H9 (cell line): ENCODE measurements around the gene MGAT4A. TPM values are rescaled to one million over a fixed set of nuclear protein-coding genes. Genes with fewer than 3 reads are reported as not detected.

Experiments used
- DNase-seq: peaks from one replicate; pipeline ENCODE4 v3.0.0-alpha.2; 2017
- H2AFZ ChIP-seq: one replicate; pipeline ENCODE4 v1.6.1; 2013; ENCODE audit warnings: mild to moderate bottlenecking, low read length, control low read depth, moderate library complexity
- H2AK5ac ChIP-seq: 2 replicates; pipeline ENCODE4 v1.6.1; 2013; ENCODE audit warnings: low read length, control low read depth, mixed read lengths; ENCODE audit not compliant: insufficient read length
- H2BK120ac ChIP-seq: one replicate; pipeline ENCODE4 v1.6.1; 2013; ENCODE audit warnings: low read depth, mild to moderate bottlenecking, low read length, control low read depth, inconsistent platforms; ENCODE audit not compliant: poor library complexity, severe bottlenecking
- H2BK12ac ChIP-seq: 2 replicates; pipeline ENCODE4 v1.6.1; 2013; ENCODE audit warnings: low read length, control low read depth, mixed read lengths, low read depth; ENCODE audit not compliant: insufficient read length
- H2BK15ac ChIP-seq: 2 replicates; pipeline ENCODE4 v1.6.1; 2013; ENCODE audit warnings: low read depth, low read length, control low read depth
- H2BK20ac ChIP-seq: one replicate; pipeline ENCODE4 v1.6.1; 2013; ENCODE audit warnings: low read depth, mild to moderate bottlenecking, low read length, control low read depth, inconsistent platforms; ENCODE audit not compliant: poor library complexity, severe bottlenecking
- H2BK5ac ChIP-seq: 2 replicates; pipeline ENCODE4 v1.6.1; 2013; ENCODE audit warnings: low read length, control low read depth, mixed read lengths; ENCODE audit not compliant: insufficient read length
- H3K14ac ChIP-seq: 2 replicates; pipeline ENCODE4 v1.6.1; 2013; ENCODE audit warnings: low read length, control low read depth; ENCODE audit not compliant: insufficient read depth
- H3K18ac ChIP-seq: 2 replicates; pipeline ENCODE4 v1.6.1; 2013; ENCODE audit warnings: low read depth, mild to moderate bottlenecking, mixed read lengths, low read length, control low read depth; ENCODE audit not compliant: insufficient read length
- H3K23ac ChIP-seq: 2 replicates; pipeline ENCODE4 v1.6.1; 2013; ENCODE audit warnings: low read length, control low read depth, mixed read lengths, low read depth; ENCODE audit not compliant: insufficient read length
- H3K23me2 ChIP-seq: 2 replicates; pipeline ENCODE4 v1.6.1; 2013; ENCODE audit warnings: low read depth, mild to moderate bottlenecking, mixed read lengths, low read length, control low read depth; ENCODE audit not compliant: insufficient read length, poor library complexity, severe bottlenecking
- H3K27ac ChIP-seq: 2 replicates; pipeline ENCODE4 v1.5.1; 2013; ENCODE audit warnings: low read length, control low read depth, mixed read lengths, low read depth; ENCODE audit not compliant: insufficient read length
- H3K27me3 ChIP-seq: 2 replicates; pipeline ENCODE4 v1.6.1; 2013; ENCODE audit warnings: low read length, control low read depth, inconsistent platforms; ENCODE audit not compliant: insufficient read depth
- H3K4ac ChIP-seq: 2 replicates; pipeline ENCODE4 v1.6.1; 2013; ENCODE audit warnings: low read depth, mild to moderate bottlenecking, control low read depth, inconsistent platforms, low read length, moderate library complexity
- H3K4me1 ChIP-seq: 2 replicates; pipeline ENCODE4 v1.6.1; 2013; ENCODE audit warnings: low read length, control low read depth, inconsistent platforms; ENCODE audit not compliant: insufficient read depth
- H3K4me2 ChIP-seq: 2 replicates; pipeline ENCODE4 v1.6.1; 2013; ENCODE audit warnings: low read length, control low read depth, mixed read lengths; ENCODE audit not compliant: insufficient read length, insufficient read depth
- H3K56ac ChIP-seq: 2 replicates; pipeline ENCODE4 v1.6.1; 2013; ENCODE audit warnings: low read depth, mild to moderate bottlenecking, mixed read lengths, low read length, control low read depth; ENCODE audit not compliant: insufficient read length
- H3K79me1 ChIP-seq: 2 replicates; pipeline ENCODE4 v1.6.1; 2013; ENCODE audit warnings: low read depth, mild to moderate bottlenecking, moderate library complexity, low read length, control low read depth, inconsistent platforms; ENCODE audit not compliant: insufficient read depth, poor library complexity, severe bottlenecking
- H3K79me2 ChIP-seq: 2 replicates; pipeline ENCODE4 v1.6.1; 2013; ENCODE audit warnings: low read length, control low read depth, inconsistent platforms; ENCODE audit not compliant: insufficient read depth
- H3K9ac ChIP-seq: 2 replicates; pipeline ENCODE4 v1.6.1; 2013; ENCODE audit warnings: low read length, control low read depth, mixed read lengths; ENCODE audit not compliant: insufficient read length; ENCODE audit errors: extremely low read depth
- H3K9me3 ChIP-seq: one replicate; pipeline ENCODE4 v1.6.1; 2013; ENCODE audit warnings: low read depth, low read length, inconsistent platforms; ENCODE audit not compliant: control insufficient read depth
- H3T11ph ChIP-seq: one replicate; pipeline ENCODE4 v1.6.1; 2013; ENCODE audit warnings: mild to moderate bottlenecking, low read length, control low read depth, inconsistent platforms
- H4K20me1 ChIP-seq: one replicate; pipeline ENCODE4 v1.6.1; 2013; ENCODE audit not compliant: control insufficient read depth, insufficient read length, insufficient read depth
- H4K5ac ChIP-seq: 2 replicates; pipeline ENCODE4 v1.6.1; 2013; ENCODE audit warnings: low read depth, mild to moderate bottlenecking, mixed read lengths, low read length, control low read depth; ENCODE audit not compliant: insufficient read length
- H4K8ac ChIP-seq: replicated peaks from 2 replicates; pipeline ENCODE4 v1.6.1; 2013; ENCODE audit warnings: low read length, control low read depth, mixed read lengths, low read depth; ENCODE audit not compliant: insufficient read length
- H4K91ac ChIP-seq: 2 replicates; pipeline ENCODE4 v1.6.1; 2013; ENCODE audit warnings: low read depth, mild to moderate bottlenecking, moderate library complexity, mixed read lengths, low read length, control low read depth; ENCODE audit not compliant: insufficient read length
- H3K27ac Mint-ChIP-seq, 3 experiments: 2 replicates in 2 of 3; 3 replicates in 1 of 3; pipeline ENCODE4 v1.8.0; 2020 to 2021; ENCODE audit warnings: mixed read lengths in 3 of 3, mild to moderate bottlenecking in 1 of 3, moderate library complexity in 1 of 3
- H3K27me3 Mint-ChIP-seq: 2 replicates; pipeline ENCODE4 v1.8.0; 2021; ENCODE audit warnings: low read depth, mild to moderate bottlenecking, moderate library complexity, mixed read lengths
- H3K36me3 Mint-ChIP-seq, 3 experiments: 2 replicates in 2 of 3; 3 replicates in 1 of 3; pipeline ENCODE4 v1.8.0; 2020 to 2021; ENCODE audit warnings: low read depth in 3 of 3, mixed read lengths in 3 of 3; ENCODE audit not compliant: insufficient read depth in 1 of 3
- H3K4me1 Mint-ChIP-seq, 2 experiments: 2 replicates each; pipeline ENCODE4 v1.8.0; 2020; ENCODE audit warnings: mixed read lengths in 2 of 2
- H3K4me3 Mint-ChIP-seq, 2 experiments: 2 replicates in 1 of 2; 3 replicates in 1 of 2; pipeline ENCODE4 v1.8.0; 2020 to 2021; ENCODE audit warnings: mild to moderate bottlenecking in 2 of 2, mixed read lengths in 2 of 2, moderate library complexity in 1 of 2
- H3K9me3 Mint-ChIP-seq, 2 experiments: 2 replicates in 1 of 2; 3 replicates in 1 of 2; pipeline ENCODE4 v1.8.0; 2020; ENCODE audit warnings: mild to moderate bottlenecking in 2 of 2, mixed read lengths in 2 of 2, moderate library complexity in 1 of 2
- WGBS: extraction: QIAGEN DNeasy Blood & Tissue Kit; methylation state at CpG from one replicate; pipeline ENCODE4 v1.1.7; 2013; ENCODE audit warnings: missing lambda C conversion rate, low lambda C conversion rate, mixed read lengths; ENCODE audit not compliant: insufficient read length; ENCODE audit errors: extremely low coverage; 5-methylcytosine and 5-hydroxymethylcytosine counted together
- total RNA-seq: library from RNA; stranded (reverse); gene quantifications from 2 replicates; pipeline ENCODE4 v1.2.1, GENCODE V29; 2021
- TF ChIP-seq, protein P1 (sequence below): fragments of 200-600 bp; sonication (generic); conservative IDR thresholded peaks from 3 replicates; pipeline ENCODE4 v1.8.0; 2021; ENCODE audit warnings: antibody characterized with exemption, mild to moderate bottlenecking

Gene MGAT4A
- total RNA-seq, 1 experiment from 2014 or later: 3.5 TPM

DNA sequence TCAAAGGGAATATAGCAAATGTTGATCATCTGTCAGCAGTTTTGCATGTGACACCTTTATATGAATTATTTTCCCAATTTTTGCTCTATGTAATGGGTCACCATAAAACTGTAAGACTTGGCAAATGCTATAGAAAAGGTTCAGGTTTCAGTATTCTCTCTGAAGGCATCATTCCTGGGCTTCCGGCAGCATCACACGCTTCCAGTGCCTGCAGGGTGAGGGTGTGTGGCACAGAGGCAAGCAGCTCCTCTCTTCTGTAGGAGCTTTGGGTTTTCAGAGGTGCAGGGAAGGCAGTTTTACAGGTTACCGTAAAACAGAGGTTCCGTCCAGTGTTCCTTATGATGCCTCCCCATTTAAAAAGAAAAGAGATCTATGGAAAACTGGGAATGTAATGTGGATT, 141.4 kb downstream of the MGAT4A start:
- Histone ChIP-seq H2BK5ac (no peak overlapping the region), H2BK20ac (no peak overlapping the region), H4K8ac (no peak overlapping the region), H3K27me3 (no peaks in the 10 kb centered on the region), H2BK12ac (no peak overlapping the region), H4K5ac (no peak overlapping the region), H3K9ac (no peak overlapping the region), H3K56ac (no peak overlapping the region), H3K27ac (no peak overlapping the region), H3K4me1 (no peaks in the 10 kb centered on the region), H2BK120ac (no peak overlapping the region), H3T11ph (no peak overlapping the region), H3K4me2 (no peak overlapping the region), H3K79me2 (no peaks in the 10 kb centered on the region), H3K4ac (no peak overlapping the region), H4K20me1 (no peaks in the 10 kb centered on the region), H2AK5ac (no peak overlapping the region), H3K18ac (no peak overlapping the region), H2AFZ (no peak overlapping the region), H3K9me3 (no peaks in the 10 kb centered on the region), H4K91ac (no peak overlapping the region), H2BK15ac (no peak overlapping the region), H3K23me2 (no peaks in the 10 kb centered on the region), H3K23ac (no peak overlapping the region), H3K14ac (no peak overlapping the region), H3K79me1 (no peaks in the 10 kb centered on the region)
- H3K27me3 Mint-ChIP-seq: peaks cover 2% of the 10 kb centered on the region; the same call in 1 of the 2 replicates
- no CpG with 5 or more reads among the region's 4 CpGs for WGBS
- H3K4me3 Mint-ChIP-seq: no peak overlapping the region
- TF ChIP-seq, protein P1, sequence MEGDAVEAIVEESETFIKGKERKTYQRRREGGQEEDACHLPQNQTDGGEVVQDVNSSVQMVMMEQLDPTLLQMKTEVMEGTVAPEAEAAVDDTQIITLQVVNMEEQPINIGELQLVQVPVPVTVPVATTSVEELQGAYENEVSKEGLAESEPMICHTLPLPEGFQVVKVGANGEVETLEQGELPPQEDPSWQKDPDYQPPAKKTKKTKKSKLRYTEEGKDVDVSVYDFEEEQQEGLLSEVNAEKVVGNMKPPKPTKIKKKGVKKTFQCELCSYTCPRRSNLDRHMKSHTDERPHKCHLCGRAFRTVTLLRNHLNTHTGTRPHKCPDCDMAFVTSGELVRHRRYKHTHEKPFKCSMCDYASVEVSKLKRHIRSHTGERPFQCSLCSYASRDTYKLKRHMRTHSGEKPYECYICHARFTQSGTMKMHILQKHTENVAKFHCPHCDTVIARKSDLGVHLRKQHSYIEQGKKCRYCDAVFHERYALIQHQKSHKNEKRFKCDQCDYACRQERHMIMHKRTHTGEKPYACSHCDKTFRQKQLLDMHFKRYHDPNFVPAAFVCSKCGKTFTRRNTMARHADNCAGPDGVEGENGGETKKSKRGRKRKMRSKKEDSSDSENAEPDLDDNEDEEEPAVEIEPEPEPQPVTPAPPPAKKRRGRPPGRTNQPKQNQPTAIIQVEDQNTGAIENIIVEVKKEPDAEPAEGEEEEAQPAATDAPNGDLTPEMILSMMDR: no peak
- H3K9me3 Mint-ChIP-seq: peaks cover 4 to 6% of the 10 kb centered on the region in 2 experiments
- H3K4me1 Mint-ChIP-seq: no peaks in the 10 kb centered on the region
- DNase-seq: no peak
- H3K36me3 Mint-ChIP-seq: peaks cover 10 to 43% (median 24%) of the 10 kb centered on the region in 3 experiments
- peak overlapping the region in 1 of 3 experiments; percentile 57; a peak in 1 of 7 replicates for H3K27ac Mint-ChIP-seq
